Upper lobe of right lung (tissue), 1 donor: Measurements from ENCODE around the gene ARID1B. TPM values are rescaled to one million over a fixed set of nuclear protein-coding genes. Genes with fewer than 3 reads are reported as not detected.

Experiments used
- ATAC-seq: fragments of 200-7000 bp; cut with Tn5 transposase; one replicate; pipeline ENCODE4 v1.9.1; 2020; ENCODE audit warnings: mild to moderate bottlenecking, moderate library complexity
- DNase-seq: peaks from one replicate; pipeline ENCODE4 v3.0.0-alpha.2; 2020
- H3K27ac ChIP-seq: fragments of 200-600 bp; one replicate; pipeline ENCODE4 v1.8.0; 2022
- H3K27me3 ChIP-seq: fragments of 200-600 bp; one replicate; pipeline ENCODE4 v1.8.0; 2022; ENCODE audit warnings: mild to moderate bottlenecking
- H3K36me3 ChIP-seq: fragments of 200-600 bp; one replicate; pipeline ENCODE4 v1.8.0; 2022
- H3K4me1 ChIP-seq: fragments of 200-600 bp; one replicate; pipeline ENCODE4 v1.8.0; 2022
- H3K4me3 ChIP-seq: fragments of 200-600 bp; one replicate; pipeline ENCODE4 v1.8.0; 2022; ENCODE audit warnings: mild to moderate bottlenecking
- H3K9me3 ChIP-seq: fragments of 200-600 bp; one replicate; pipeline ENCODE4 v1.8.0; 2022
- intact Hi-C: fragments of 100-400 bp; cut with DNase I; formaldehyde crosslinking; loops from one replicate; pipeline ENCODE4 v1.11.0; 2022
- total RNA-seq: library from RNA; stranded (reverse); fragmentation: NEBNext Ultra II Directional; extraction: Animal tissue kit (Norgen Biotek cat#: 25700); gene quantifications from one replicate; pipeline ENCODE4 v1.2.1, GENCODE V29; 2021
- TF ChIP-seq, protein P1 (sequence below): fragments of 200-600 bp; IDR thresholded peaks from one replicate; pipeline ENCODE4 v1.8.0; 2022; ENCODE audit warnings: antibody characterized with exemption
- donor health status: DM: no; HTN: yes; CAD: no; lungs with severe emphysema.

ARID1B gene
- total RNA-seq, 1 donor from 2014 or later, result 80.4 TPM

GRCh38 chr6:156806155-156806554 lies 29.0 kb downstream of the ARID1B start:
- TF ChIP-seq, protein P1, sequence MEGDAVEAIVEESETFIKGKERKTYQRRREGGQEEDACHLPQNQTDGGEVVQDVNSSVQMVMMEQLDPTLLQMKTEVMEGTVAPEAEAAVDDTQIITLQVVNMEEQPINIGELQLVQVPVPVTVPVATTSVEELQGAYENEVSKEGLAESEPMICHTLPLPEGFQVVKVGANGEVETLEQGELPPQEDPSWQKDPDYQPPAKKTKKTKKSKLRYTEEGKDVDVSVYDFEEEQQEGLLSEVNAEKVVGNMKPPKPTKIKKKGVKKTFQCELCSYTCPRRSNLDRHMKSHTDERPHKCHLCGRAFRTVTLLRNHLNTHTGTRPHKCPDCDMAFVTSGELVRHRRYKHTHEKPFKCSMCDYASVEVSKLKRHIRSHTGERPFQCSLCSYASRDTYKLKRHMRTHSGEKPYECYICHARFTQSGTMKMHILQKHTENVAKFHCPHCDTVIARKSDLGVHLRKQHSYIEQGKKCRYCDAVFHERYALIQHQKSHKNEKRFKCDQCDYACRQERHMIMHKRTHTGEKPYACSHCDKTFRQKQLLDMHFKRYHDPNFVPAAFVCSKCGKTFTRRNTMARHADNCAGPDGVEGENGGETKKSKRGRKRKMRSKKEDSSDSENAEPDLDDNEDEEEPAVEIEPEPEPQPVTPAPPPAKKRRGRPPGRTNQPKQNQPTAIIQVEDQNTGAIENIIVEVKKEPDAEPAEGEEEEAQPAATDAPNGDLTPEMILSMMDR, result no peak
- intact Hi-C loops, result no loop called here
- Histone ChIP-seq H3K9me3 (no peaks in the 10 kb centered on the region), H3K27me3 (no peaks in the 10 kb centered on the region), H3K27ac (no peak overlapping the region), H3K4me1 (peaks cover 30% of the 10 kb centered on the region), H3K36me3 (no peaks in the 10 kb centered on the region), H3K4me3 (no peak overlapping the region)
- DNase-seq, result no peak
- ATAC-seq, result no peak

GRCh38 chr6:156807028-156807427 lies 29.9 kb downstream of the ARID1B start:
- Histone ChIP-seq H3K4me1 (peaks cover 31% of the 10 kb centered on the region), H3K4me3 (no peak overlapping the region), H3K27me3 (no peaks in the 10 kb centered on the region), H3K9me3 (no peaks in the 10 kb centered on the region), H3K27ac (no peak overlapping the region), H3K36me3 (no peaks in the 10 kb centered on the region)
- DNase-seq, result no peak
- ATAC-seq, result peak; percentile 36
- TF ChIP-seq, protein P1, result no peak
- intact Hi-C loops, result no loop called here

GRCh38 chr6:156807795-156808194 lies 30.6 kb downstream of the ARID1B start:
- Histone ChIP-seq H3K4me3 (no peak overlapping the region), H3K27ac (no peak overlapping the region), H3K27me3 (no peaks in the 10 kb centered on the region), H3K4me1 (peaks cover 31% of the 10 kb centered on the region), H3K9me3 (no peaks in the 10 kb centered on the region), H3K36me3 (no peaks in the 10 kb centered on the region)
- TF ChIP-seq, protein P1, result no peak
- intact Hi-C loops, result no loop called here
- ATAC-seq (no peak), DNase-seq (no peak)

GRCh38 chr6:156808287-156808686 lies 31.1 kb downstream of the ARID1B start:
- Histone ChIP-seq H3K4me1 (peaks cover 31% of the 10 kb centered on the region), H3K9me3 (no peaks in the 10 kb centered on the region), H3K4me3 (no peak overlapping the region), H3K36me3 (no peaks in the 10 kb centered on the region), H3K27ac (no peak overlapping the region), H3K27me3 (no peaks in the 10 kb centered on the region)
- ATAC-seq (peak; percentile 69), DNase-seq (no peak)
- TF ChIP-seq, protein P1, result no peak
- intact Hi-C loops, result no loop called here

DNA sequence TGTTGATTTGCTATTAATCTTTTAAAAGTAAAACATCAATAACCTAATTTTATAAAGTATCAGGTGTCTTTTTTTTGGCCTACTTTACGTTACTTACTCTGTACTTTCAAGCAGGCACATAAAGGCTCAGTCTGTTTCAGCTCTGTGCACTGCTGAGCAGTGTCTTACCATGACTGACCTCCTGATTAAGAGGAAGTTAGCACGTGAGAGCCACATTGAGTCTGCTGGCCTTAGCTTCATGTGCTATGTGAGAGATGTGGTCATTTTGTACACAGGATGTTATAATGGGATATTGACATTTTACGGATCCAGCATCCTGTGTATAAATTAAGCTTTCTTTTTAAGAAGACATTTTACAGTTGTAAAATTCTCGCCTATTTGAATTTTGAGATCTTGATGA lies 31.9 kb downstream of the ARID1B start:
- Histone ChIP-seq H3K27me3 (no peaks in the 10 kb centered on the region), H3K4me1 (peaks cover 31% of the 10 kb centered on the region), H3K9me3 (no peaks in the 10 kb centered on the region), H3K36me3 (no peaks in the 10 kb centered on the region), H3K27ac (no peak overlapping the region), H3K4me3 (no peak overlapping the region)
- ATAC-seq (peak; percentile 92), DNase-seq (no peak)
- intact Hi-C loops, result no loop called here
- TF ChIP-seq, protein P1, result no peak
